NCI-H187 treated with DMSO at 0.1 percent for 48 hours (cell line): ENCODE data around the gene NDUFAF8.

ENCODE experiments used
- DNase-seq: peaks from one replicate; lab custom pipeline; 2025; lab: John Stamatoyannopoulos, UW

NDUFAF8 gene

DNA sequence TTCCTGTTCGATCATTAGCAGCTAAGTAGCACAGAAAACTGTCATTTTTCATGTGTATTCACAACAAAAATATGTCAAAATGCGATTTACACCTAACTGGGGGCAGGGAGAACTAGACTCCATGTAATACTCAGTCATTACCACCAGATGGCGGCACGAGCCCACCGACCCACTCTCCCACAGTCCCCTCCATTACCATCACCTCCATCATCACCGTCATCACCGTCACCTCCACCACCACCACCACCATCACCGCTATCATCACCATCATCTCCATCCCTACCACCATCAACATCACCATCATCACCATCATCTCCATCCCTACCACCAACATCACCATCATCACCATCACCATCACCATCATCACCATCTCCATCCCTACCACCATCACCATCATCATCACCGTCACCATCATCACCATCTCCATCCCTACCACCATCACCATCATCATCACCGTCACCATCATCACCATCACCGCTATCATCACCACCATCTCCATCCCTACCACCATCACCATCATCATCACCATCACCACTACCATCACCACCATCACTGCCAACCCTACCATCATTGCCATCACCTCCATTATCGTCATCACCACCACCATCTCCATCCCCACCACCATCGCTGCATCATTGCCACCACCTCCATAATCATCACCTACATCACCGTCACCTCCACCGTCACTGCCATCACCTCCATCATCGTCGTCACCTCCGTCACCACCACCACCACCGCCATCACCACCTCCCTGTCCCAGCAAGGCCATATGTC lies 14.4 kb downstream of the NDUFAF8 start:
- DNase-seq: no peak

DNA sequence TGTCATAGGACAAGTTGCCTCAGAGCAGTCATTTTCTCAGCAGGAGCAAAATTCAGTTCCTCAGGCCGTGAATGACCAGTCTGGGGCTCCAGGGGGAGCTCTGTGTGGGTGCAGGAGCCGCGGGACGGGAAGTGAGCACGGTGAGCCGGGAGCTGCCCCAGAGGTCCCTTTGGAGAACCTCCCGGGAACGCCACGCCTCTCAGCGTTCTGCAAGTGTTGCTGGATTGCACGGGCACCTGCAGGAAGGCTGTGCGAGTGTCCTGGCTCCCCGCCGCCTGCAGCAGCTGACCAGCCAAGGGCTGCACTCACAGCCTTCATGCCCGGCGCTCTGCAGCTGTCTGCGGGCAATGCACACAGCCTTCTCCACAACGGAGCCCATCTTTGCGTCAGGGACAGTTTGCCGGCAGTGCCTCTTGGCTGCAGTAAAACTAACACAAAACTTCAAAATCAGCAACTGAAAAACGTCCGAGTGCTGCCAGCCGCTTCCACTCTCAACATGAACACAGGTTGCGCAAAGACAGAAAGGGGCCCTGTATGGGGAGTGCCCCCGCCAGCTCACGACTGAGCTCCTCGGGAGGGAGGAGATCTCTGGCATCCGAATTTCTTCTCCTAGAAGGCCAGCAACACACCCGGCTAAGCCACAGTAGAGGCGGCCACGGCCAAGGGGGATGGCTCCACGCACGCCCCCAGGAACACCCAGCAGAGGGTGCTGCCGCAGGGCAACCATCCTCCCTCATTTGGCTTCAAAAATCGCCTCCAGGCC lies 16.0 kb downstream of the NDUFAF8 start:
- DNase-seq: peak; percentile 27

DNA sequence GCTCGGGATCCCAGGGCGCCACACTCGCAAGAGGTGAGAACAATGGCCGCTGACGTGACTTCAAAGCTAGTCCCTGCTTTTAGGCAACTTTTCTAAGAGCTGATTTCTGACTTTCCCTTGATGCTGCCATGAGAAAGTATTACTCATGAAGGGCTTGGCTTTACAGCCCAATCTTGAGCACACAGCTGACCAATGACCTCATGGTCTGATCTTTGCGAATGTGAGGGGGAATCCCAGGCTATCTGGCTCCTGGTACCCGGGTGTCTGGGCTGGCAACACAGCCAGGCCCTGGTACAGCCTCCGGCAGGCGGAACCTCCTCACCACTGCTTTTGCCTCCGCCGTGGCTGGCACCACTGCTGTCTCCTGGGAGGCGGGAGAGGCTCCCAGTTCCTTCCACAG lies 17.5 kb downstream of the NDUFAF8 start:
- DNase-seq: no peak

DNA sequence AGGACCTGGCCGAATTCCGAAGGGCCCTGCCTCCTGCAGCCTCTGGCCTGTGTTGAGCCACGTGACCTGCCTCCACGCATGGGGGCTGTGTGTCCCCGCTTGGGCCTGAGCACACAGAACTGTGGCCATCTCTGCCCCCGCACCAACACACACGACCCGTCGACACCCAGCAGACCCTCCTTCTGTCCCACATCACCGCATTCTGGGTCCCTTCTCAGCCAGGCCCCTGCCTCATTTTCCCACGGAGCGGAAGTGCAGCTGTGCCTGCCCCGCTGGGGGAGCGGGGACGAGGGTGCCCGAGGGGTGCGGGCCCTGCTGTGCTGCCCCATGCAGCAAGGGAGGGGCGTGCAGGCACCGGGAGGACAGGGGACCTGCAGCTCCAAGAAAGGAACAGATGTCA lies 18.4 kb downstream of the NDUFAF8 start:
- DNase-seq: no peak

DNA sequence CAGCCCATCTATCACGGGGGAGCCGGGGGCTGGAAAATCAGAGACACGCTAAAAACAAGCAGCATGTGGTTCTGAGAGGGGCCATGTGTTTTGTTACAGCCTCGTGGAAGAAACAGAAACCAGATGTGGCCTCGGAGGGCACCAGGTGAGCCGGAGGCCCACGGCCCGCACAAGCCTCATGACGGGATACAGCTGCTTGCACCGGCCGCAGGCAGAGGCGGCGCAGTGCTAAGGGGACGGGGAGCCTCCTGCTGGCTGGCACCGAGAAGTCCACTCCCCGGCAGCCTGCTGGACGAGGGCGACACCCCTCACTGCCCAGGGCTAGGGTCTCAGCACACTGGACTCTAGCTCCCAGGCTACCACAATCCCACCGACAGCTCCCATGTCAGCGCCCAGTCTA lies 19.2 kb downstream of the NDUFAF8 start:
- DNase-seq: no peak

DNA sequence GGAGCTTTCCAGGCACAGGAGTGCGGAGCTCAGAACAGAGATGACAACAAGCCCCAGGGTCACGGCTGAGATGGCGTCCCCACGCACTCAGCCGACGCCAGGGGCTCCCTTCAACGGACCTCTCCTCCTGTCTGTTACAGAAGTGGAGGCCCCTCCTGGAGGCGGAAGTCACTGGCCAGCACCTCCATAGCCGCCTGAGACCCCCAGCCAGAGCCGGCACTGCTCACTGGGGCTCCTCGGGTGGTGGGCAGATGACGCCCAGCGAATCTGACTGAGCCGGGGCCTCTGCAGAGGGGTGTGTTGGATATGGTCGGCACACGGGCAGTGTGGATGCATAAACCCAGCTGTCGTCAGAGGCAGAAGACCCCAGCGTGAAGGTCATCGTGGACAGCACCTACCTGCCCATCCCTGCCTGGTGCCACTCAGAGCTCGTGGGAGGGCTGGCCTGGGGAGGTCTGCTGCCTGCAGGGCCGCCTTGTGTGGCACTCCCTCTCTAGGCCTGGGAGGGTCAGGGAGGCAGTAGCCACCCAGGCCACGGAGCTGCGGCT lies 20.0 kb downstream of the NDUFAF8 start:
- no peak for DNase-seq

DNA sequence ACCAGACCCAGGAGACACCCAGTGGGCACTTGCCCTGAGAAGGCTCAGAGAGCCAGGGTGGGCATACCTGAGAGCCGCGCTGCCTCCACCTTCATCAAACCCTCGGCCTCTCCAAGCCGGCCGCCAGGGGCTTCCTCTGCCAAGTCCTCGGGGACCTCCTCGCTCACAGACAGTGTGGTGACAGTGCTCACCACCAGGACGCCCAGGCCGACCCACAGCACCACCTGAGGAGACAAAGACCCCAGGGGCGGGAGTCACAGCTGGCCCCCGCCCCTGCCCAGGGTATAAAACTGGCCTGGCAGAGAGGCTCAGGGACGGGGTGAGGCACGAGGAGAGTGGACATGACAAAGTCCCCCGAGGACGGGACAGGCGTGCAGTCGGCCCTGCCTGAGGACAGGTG lies 21.1 kb downstream of the NDUFAF8 start:
- no peak for DNase-seq

DNA sequence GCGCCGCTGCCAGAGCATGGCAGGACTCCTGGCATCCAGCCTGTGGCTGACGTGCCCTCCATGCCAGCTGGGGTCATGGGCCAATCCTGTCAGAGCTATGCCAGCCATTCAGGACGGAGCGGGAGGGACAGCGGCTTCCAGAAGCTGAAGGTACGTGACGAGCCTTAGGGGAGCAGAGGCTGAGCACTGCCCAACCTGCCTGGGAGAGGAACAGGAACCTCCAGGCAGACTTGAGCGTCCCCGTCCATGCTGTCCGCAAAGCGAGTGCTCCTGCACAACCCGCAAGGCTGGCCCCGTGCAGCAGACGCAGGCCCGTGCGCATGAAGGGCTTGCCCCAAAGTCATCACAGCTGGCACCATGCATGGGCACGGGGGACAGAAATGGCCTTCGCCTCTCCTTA lies 21.5 kb downstream of the NDUFAF8 start:
- DNase-seq: no peak

DNA sequence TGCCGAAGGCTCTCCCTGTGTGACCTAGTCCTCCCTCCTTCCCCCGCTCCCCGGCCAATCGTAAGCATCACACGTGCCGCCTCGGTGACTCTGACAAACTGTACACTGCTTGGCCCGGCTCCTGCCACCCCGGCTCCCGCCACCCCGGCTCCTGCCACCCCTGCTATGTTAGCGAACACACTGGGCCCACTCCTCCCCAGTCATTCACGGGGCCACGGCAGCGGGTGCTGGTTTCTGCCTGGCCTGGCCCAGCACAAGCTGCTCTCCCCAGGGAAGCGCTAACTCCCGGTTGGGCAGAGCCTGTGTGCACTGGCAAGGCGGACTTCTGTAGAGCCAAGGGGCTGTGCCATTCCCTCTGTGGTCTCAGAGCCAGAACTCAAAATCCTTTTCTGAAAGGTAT lies 22.0 kb downstream of the NDUFAF8 start:
- no peak for DNase-seq

DNA sequence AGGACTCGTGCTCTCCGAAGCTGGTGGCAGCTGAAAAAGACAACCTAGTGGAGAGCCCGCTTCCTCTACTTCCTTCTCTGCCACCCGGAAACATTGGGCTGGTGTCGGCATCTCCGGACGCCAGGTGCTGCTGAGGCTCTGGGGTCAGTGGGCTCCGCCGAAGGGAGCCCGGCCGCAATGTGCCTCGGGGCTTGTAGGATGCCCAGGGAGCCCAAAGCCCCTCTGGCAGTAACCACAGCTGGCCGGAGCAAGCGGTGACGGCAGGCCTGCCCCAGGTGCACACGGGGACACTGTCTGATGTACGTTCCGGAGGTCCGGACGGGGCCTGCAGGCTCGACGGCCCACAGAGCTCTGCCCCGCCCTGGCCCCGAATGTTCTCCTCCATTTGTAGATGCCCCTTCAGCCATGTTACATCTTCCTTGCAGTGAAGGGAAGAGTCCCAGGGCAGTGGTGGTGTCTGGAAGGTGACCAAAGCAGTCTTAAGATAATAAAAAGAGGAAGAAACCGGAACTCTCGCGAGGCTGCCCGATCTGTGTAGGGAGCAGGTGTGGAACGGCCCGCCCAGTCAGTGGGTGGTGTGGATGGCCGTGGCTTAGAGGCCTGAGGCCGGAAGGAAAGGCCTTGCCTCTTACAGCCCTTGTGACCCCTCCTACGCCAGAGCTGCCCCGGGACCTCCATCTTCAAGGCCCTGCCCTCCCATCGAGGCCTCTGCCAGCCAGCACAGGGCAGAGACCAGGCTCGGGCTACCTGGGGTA lies 22.6 kb downstream of the NDUFAF8 start:
- DNase-seq: no peak

DNA sequence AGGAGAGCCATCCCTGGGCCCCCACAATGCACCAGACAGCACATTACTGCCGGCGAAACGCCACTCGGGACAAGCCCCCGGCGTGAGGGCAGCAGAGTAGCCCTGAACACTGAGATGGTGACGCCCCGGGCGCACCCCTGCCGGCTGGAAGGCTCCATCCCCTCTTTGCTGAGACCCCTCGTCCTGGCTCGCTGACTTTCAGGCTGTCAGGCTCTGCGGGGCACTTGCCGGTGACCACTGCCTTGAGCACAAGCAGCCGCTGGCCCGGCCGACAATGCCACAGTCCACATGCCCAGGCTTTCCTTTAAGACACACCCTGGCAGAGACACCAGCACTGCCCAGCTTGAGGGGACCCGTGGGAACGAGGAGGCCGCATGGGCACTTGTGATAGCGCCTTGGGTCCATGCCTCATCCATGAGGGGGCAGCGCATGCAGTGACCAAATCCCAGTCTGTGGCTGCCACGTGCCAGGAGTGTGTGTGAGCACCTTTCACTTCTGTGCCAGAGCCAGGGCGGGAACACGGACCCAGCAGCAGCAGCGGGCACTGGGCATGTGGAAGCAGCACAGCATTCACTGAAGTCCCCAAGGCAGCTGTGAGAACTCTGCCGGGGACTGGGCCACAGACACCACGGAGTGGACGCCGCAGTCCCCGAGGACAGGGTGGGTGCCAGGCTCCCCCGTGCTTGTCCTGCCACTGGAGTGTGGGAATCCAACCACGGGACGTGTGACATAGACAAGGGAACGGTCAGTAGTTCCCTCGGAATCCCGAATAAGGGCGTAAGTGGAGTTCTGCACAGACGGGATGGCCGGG lies 24.5 kb downstream of the NDUFAF8 start:
- no peak for DNase-seq

DNA sequence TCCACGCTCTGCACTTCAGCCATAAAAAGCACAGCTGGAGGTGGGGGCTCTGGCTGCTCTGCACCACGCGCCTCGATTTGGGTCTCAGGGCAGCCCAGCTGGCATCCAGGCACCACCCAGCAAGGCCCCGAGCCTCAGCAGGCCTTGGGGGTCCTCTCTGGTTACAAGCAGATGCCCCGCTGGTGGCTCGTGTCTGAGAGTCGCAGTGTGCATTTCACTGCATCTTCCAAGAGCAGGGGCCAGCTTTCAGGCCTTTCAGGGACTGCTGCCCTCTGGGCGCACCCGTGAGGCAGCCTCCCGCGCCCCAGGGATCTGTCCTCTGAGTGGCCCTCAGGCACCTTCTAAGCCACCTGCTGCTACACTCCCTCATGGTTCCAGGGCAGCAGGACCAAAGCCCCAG lies 25.5 kb downstream of the NDUFAF8 start:
- no peak for DNase-seq

DNA sequence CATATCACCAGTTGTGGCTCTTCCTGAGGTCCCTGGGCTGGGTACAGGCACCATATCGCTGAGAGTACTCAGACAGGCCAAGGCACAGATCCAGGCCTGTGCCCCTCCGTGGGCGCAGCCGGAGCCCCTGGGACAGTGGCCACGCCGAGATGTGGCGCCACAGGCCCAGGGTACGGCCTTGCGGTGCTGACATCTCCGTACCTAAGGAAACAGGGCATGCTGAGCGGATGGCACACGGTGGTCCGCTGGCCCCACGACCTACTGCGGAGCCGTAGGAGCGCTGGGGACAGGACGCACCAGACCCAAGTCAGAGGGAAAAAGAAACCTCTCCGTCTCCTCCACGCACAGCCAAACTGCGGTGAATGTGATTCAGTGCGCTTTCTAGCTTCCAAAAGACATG lies 26.5 kb downstream of the NDUFAF8 start:
- no peak for DNase-seq

DNA sequence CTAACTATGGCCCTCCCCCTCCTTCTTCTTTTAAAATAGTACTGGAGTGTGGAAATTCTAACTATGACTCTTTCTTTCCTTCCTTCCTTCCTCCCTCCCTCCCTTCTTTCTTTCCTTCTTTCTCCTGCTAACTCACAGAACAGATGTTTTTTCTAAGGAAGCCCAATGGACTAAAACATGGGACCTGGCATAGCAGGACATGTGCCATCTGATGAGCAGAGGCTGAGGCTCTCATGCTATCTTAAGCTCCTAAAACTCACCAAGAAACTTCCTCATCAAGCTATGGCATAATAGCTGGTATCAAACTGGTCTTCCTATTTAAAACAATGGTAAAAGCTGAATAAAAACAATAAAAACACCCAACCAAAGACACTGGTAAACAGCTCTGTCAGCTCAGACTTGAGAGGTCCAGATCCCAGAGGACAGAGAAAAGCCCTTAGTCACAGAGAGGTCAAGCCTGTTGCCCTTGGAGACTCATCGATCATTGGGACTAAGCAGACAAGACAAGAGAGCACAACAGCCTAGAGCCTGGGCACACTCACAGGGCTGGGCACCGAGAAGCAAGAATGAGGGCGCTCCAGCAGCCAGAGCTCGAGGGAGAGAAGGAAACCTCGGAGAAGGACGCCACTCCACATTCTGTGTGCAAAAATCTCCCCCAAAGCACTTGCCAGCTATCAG lies 28.4 kb downstream of the NDUFAF8 start:
- no peak for DNase-seq

DNA sequence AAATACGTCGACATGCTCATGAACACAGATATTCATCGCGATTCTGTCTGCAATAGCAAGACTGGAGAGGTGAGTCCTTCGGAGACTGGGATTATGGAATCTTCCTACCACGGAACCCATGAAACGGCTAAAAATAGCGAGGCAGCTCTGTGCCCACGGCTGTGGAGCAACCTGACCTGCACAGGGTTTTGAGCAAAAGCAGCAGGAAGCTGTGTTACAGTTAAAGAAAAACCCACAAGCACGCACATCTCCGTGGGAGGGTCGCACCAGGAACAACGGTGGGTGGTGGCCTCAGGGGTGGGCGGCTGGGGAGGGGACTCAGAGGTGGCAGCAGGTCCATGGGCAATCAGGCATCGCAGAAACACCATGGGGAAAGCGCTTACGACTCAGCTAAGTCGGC lies 31.2 kb downstream of the NDUFAF8 start:
- DNase-seq: no peak

DNA sequence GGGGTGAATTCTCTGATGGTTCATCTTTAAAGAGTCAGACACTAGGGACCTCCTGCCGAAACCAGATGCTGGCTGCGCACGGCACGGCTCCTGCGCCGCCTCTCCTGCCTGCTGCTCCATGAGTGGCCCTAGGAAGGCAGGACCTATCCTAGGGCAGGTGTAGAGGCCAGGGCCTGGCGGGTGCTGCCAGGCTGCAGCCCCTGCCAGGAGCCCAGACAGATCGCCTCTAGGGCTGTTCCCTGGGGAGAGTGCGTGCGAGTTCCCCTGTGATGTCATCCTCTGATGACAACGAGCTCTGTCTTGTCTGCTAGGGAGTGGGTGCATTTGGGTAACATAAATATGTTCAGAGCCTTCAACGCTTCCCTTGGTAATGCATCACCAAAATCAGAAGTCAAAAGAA lies 32.1 kb downstream of the NDUFAF8 start:
- DNase-seq: no peak

DNA sequence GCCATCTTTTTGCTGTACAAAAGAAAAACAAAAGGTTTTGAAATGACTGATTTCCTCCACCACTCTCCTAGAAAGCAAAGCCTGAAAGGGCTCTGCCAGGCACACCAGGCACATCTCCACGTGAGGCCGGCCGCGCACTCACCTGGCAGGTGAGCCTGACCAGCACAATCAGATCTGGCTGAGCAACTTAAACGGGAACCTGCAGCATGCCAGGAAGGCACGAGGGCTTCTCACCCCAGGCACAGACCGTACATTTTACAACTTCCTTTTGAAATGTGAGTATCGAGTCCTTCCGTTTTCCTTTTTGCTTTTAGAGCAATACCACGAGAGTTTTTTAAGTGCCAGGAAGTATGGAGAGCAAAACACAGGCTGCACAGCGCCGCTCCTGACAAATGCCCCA lies 33.5 kb downstream of the NDUFAF8 start:
- DNase-seq: no peak

DNA sequence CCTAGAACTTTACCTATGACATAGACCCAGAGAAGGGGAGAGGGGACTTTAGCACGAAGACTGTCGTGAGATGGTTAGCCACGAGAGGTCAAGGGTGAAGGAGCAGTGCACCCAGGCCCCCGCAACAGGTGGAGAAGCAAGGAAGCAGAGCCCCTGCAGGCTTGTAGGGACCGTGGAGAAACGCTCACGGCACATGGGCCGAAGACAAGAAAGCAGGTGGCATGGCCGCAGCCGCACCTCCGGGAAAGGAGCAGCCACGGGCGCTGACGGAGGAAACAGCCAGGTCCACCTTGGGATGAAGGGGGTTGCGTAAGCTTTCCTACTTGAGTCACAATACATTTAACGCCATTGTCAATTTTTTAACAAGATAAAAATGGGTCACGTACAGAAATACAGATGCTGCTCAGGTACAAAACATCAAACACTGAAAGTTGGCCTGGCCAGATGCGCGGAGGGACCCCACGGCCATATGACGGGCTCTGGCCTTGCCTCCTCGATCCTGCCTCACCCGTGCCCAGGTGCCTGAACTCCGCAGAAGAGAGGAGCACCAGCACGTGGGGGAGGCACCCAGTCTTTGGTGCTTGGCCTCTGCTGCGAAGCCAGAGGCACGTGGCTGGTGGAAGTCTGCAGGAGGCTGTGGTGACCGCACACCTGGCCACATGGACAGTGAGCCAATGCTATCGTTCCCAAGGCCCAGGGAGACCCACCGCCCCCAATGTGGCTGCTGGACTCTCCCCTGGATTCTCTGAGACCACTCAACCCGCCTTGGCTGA lies 34.8 kb downstream of the NDUFAF8 start:
- no peak for DNase-seq

DNA sequence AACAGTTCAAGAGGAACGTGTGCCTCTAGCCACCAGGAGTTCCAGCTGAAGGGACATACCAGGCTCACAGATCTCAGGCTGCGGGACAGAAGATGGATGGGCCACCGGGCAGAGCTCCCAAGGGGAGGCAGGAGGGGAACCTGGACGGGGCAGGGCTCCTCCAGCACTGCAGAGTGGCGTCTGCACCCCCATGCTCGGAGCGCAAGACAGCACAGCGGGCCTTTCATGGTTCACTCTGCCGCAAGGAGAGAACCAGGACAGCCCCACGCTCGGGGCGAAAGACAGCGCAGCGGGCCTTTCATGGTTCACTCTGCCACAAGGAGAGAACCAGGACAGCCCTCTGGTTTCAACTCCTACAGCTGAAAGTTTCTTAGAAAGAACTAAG lies 35.3 kb downstream of the NDUFAF8 start:
- DNase-seq: no peak

DNA sequence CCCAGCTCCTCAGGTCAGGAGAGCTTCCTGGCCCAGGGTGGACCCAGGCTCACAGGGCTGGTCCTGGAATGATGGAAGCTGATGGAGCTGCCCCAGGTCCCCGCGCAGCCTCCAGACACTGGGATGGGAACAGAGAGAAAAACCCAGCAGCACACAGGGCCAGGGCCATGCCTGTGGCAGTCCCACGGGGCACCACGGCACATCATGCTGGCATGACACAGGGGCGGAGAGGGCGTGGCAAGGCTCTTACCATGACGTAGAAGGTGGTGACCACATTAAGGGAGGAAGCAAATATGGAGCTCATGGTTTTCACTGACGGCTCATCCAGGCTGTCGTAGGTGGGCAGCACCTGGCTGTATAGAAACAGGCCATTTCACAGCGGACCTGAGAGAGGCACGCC lies 37.7 kb downstream of the NDUFAF8 start:
- no peak for DNase-seq
